Hepatic stellate cell (primary cell): Measurements from ENCODE around the gene SFRP5.

Source experiments
- DNase-seq: peaks from one replicate; pipeline ENCODE4 v3.0.0; 2011; ENCODE audit warnings: low spot score

Gene SFRP5

DNA sequence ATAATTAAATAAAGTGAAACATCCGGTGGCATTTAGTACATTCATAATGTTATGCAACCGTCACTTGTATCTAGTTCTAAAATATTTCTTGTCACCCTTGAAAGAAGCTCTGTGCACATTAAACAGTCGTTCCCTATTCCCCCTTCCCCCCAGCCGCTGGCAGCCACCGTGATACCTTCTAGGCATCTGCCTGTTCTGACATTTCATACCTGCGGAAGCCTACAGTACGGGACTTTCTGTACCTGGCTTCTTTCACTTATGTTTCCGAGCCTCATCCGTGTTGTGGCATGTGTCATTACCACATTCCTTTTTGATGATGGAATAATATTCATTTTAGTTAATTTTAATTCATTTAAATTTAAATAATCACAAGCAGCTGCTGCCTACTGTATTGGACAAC is 13.9 kb upstream of the SFRP5 start:
- DNase-seq = no peak

DNA sequence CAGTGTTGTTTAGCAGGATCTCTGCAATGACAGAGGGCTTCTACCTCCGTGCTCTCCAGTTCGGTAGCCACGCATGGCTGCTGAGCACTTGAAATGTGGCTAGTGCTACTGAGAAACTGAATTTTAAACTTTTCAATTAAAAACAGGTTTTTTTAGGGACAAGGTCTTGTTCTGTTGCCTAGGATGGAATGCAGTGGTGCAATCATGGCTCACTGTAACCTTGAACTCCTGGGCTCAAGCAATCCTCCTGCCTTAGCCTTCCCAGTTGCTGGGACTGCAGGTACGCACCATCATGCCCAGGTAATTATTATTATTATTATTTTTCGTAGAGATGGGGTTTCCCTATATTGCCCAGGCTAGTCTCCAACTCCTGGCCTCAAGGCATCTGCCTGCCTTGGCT is 13.4 kb upstream of the SFRP5 start:
- no peak for DNase-seq

GRCh38 chr10:97784200-97784810 is 12.5 kb upstream of the SFRP5 start:
- no peak for DNase-seq

DNA sequence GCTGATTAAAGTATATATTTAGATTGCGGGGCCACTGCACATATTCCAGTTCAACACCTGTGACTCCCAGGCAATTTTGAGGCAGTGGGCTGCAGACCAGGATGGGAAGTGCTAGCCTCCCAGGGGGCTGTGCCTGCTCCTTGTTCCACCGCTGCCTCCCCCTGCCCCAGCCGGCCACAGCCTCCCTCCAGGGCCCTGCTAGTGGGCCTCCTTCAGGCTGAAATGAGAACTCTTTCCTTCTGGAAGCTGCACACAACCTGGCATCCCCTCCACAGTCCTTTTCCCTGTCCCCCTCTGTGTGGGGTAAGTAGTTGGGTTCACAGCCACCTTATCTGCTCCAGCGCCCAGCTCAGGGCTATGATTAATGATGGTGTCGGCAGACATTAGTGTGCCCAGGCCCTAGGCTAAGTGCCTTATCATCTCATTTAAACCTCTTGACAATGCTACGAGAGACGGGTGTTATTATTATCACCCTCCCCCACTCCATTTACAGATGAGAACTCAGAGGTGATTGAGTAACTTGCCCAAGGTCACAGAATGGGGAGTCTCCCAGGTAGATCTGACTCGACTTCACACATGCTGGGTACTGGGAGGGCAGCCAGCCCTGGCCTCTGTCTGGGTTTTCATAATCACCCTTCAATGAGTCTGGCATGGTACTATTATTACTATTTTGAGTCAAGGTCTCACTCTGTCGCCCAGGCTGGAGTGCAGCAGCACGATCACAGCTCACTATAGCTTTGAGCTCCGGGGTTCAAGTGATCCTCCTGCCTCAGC is 10.8 kb upstream of the SFRP5 start:
- no peak for DNase-seq

DNA sequence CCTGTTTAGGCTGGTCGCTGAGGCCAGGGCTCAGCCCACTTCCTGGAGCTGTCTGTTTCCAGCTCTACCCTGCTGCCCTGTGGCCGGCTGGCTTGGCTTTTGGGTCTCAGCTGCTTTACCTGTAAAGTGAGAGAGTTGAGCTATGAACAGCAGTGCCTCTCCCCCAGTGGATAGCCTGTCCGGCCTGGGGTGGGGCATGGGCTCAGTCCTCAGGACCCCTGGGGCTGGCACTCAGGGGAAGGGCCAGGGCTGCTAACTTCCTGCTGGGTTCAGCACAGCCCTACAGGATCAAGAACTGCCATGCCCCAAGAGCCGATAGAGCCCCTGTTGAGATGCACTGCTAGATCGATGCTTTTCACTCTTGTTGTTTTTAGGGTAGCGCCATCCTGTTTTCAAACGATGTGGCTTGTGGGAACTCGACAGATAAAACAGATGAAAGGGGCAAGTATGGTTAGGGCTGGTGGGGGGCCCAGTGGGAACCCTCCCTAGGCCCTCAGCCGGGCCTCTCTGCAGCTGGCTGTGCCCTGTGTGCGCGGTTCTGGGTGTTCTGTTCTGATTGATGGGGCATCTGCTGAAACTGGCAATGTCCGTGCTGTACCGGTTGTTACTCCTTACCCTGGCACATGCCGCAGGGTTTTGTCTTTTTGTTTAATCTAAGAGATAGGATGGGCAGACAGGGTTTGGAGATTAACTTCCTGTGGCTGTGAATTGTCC is 10.0 kb upstream of the SFRP5 start:
- DNase-seq = no peak

DNA sequence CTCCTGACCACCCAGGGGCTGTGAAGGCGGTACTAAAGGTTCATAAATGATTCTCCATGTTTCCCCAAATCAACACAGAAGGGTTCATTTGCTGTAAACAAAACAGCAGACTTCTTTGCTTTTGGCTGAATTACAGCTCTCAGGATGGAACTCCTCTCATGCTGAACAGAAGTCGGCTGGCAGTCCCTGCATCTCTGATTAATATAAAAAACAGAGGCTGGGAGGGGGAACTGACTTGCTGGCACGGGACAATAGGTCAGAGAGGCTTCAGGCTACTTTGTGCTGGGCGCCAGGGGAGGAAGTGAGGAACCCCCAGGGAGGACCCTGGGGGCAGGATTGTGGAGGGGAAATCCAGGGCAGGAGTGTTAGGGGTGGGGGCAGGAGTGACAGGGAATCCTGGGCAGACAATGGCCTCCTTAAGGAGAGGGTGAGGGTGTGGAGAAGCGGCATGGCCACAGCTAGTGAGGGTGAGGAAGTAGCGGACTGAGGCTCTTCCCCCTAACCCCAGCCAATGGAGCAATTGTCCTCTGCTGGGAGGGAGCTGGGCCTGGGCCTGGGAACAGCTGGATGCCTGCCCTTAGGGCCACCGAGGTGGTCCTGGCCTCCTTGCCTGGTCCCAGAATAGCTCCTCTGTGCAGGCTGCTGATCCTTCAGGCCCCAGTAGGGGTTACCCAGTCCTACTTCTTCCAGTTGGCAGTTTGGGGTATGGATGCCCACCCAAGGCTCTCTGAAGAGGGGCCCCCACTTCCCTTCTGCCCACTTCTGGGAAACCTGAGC is 9.2 kb upstream of the SFRP5 start:
- DNase-seq = no peak

DNA sequence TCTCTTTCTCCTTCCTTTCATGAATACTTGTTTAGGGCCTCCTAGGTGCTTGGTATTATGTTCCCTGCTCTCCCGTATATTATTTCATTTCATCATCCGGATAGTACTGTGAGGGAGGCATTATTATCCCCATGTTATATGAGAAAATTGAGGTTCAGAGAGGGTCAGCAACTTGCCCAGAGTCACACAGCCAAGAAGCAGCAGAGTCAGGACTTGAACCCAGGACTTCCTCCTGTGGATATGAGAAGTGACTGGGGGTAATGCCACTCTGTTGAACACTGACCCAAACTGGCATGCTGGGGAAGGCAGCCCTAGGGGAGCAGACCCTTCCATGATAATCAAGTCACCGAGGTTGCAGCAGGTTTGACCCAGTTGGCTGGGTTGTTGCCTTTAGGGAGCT is 8.2 kb upstream of the SFRP5 start:
- no peak for DNase-seq

DNA sequence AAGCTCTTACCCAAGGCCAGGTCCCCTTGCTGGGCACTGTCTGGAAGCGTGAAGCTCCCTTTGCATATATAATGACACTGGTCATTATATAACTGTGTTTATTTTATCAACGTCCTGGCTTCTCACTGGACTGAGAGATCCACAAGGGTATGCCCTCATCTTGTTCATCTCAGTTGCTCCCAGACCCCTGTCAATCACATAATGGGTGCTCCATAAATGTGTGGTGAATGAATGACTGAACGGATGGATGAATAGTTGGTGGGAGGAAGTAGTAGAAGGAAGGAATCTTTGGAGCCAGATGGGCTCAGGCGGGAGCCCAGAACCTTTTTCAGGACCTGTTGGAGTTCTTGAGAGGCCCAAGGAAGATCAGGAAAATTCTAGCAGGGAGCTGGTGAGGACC is 7.7 kb upstream of the SFRP5 start:
- no peak for DNase-seq

DNA sequence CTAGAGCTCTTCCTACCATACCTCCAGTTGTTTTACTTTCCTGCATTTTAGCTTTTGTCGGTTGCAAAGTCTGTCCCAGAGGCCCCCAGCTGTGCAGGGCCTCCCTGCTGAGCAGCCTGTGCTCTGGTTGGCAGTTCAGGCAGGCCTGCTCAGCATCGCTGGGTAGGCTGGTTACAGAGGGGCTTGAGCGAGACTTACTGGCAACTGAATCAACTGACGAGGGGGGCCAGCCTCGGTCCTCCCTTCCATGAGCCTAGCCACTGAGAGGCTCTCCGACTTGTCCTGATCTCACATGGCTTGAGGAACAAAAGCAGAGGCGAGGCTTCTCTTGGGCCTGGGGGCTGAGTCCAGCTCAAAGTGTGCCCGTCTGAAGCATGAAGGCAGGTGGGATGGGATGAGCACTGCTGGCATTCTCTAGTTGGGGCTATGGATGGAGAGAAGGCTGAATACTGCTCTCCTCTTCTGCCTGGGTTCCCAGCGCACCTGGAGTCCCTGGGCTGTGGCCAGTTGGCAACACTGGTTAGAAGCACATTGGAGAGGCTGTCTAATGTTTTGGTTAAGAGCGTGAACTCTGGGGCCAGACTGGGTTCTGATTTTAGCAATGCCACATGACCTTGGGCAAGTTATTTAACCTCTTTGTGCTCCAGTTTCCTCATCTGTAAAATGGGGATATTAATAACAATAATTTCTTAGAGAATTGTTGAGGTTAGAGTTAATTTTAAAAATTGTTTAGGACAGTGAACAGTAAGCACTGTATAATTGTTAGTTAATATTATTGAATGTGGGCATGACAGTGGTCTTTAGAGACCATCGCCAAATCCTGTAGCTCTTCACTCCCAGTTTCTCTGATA is 6.9 kb upstream of the SFRP5 start:
- DNase-seq = no peak

GRCh38 chr10:97777143-97777542 is 5.3 kb upstream of the SFRP5 start:
- DNase-seq = no peak

GRCh38 chr10:97774811-97775294 is 3.1 kb upstream of the SFRP5 start:
- DNase-seq = no peak

DNA sequence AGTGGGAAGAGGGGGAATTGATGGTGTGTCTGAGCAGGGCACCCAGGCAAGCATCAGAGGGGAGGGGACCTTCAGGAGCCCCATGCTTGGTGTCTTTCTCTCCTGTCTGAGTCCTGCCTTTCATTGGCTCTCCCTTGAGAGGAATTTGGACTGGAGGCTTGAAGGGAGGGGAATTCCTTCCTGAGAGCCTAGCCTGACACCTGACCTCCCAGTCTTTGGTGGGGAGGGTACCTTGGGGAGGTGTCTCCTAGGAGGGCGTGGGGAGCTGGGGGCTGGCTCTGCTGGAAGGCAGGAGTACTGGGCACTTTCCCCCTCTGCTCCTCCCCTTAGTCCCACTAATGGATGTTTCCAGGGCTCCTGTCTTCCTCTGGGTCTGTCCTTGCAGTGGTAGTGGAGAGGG is 1.3 kb upstream of the SFRP5 start:
- no peak for DNase-seq

- peak; percentile 42 for DNase-seq
These were observed 526 bp downstream of the SFRP5 start for GRCh38 chr10:97771055-97771891.

- DNase-seq = no peak
These were observed 1.5 kb downstream of the SFRP5 start for GRCh38 chr10:97770255-97770654.

- DNase-seq = no peak
These were observed 3.2 kb downstream of the SFRP5 start for GRCh38 chr10:97768322-97769315.

GRCh38 chr10:97766996-97767924 is 4.5 kb downstream of the SFRP5 start:
- no peak for DNase-seq

GRCh38 chr10:97766106-97766810 is 5.5 kb downstream of the SFRP5 start:
- no peak for DNase-seq
